A549 (cell line): ENCODE data around the gene USP34. TPM values are rescaled to one million over a fixed set of nuclear protein-coding genes. Genes with fewer than 3 reads are reported as not detected.

Experiments
- ATAC-seq, 2 experiments: fragments of 200-7000 bp in 1 of 2; fragments of >200 bp in 1 of 2; cut with Nextera tagmentation in 1 of 2; cut with Tn5 transposase in 1 of 2; 3 replicates each; pipeline versions ENCODE4 v1.8.0 to v1.9.1; 2018 to 2020; ENCODE audit warnings: mild to moderate bottlenecking in 1 of 2, moderate library complexity in 1 of 2
- CTCF ChIA-PET: fragments of 300-600 bp; sonication (Branson Sonifier 250); formaldehyde crosslinking; extraction: SDS; loops from one replicate; lab custom pipeline; 2021; ENCODE audit warnings: antibody characterized with exemption, inconsistent platforms; lab: Yijun Ruan, JAX
- POLR2A ChIA-PET: fragments of 350-600 bp; formaldehyde crosslinking; extraction: SDS; loops from one replicate; lab custom pipeline; 2021; ENCODE audit warnings: antibody characterized with exemption, inconsistent platforms; lab: Yijun Ruan, JAX
- DNase-seq, 2 experiments: peaks; one replicate each; pipeline versions ENCODE4 v3.0.0 to v3.0.0-alpha.2; 2011 to 2016; ENCODE audit warnings: low read depth in 1 of 2, low spot score in 1 of 2
- FAIRE-seq: peaks from 2 replicates; lab custom pipeline; 2011; peaks lifted over from hg19 to GRCh38; lab: Jason Lieb, UNC
- H3K27ac ChIP-seq, 2 experiments: fragments of >200 bp; sonication (Bioruptor Twin); formaldehyde crosslinking; 3 replicates each; pipeline ENCODE4 v1.5.1; 2016 to 2017
- H3K4me1 ChIP-seq: fragments of >200 bp; sonication (Bioruptor Twin); formaldehyde crosslinking; 3 replicates; pipeline ENCODE4 v1.6.1; 2016
- H3K4me2 ChIP-seq: fragments of >200 bp; sonication (Bioruptor Twin); formaldehyde crosslinking; 3 replicates; pipeline ENCODE4 v1.6.1; 2016
- H3K4me3 ChIP-seq: fragments of >200 bp; sonication (Bioruptor Twin); formaldehyde crosslinking; 3 replicates; pipeline ENCODE4 v1.5.1; 2016
- H3K9me3 ChIP-seq: fragments of >200 bp; sonication (Bioruptor Twin); formaldehyde crosslinking; 3 replicates; pipeline ENCODE4 v1.6.1; 2016
- BHLHE40 ChIP-seq: IDR thresholded peaks from 2 replicates; pipeline ENCODE4 v1.6.1; 2012; ENCODE audit warnings: low read depth, low read length, inconsistent platforms
- CHD4 ChIP-seq: fragments of 200-600 bp; sonication (generic); IDR thresholded peaks from 2 replicates; pipeline ENCODE4 v1.6.1; 2016; ENCODE audit warnings: antibody characterized with exemption, mild to moderate bottlenecking, borderline replicate concordance
- EHF ChIP-seq: fragments of 250-450 bp; sonication (Bioruptor Pico); IDR thresholded peaks from 2 replicates; pipeline ENCODE4 v1.5.0; 2020; ENCODE audit warnings: mild to moderate bottlenecking
- FOSB ChIP-seq: fragments of 250-450 bp; sonication (Bioruptor Pico); IDR thresholded peaks from 2 replicates; pipeline ENCODE4 v1.5.0; 2020; ENCODE audit warnings: mild to moderate bottlenecking, moderate library complexity
- GATA3 ChIP-seq: IDR thresholded peaks from 2 replicates; pipeline ENCODE4 v1.6.1; 2012; ENCODE audit warnings: borderline replicate concordance
- HMGXB4 ChIP-seq: fragments of 250-450 bp; sonication (Bioruptor Pico); IDR thresholded peaks from 2 replicates; pipeline ENCODE4 v1.5.0; 2021; ENCODE audit warnings: mild to moderate bottlenecking, moderate library complexity, borderline replicate concordance
- HOXB13 ChIP-seq: fragments of 250-450 bp; sonication (Bioruptor Pico); IDR thresholded peaks from 2 replicates; pipeline ENCODE4 v1.5.0; 2020; ENCODE audit warnings: low read depth, mild to moderate bottlenecking, moderate library complexity
- MAFK ChIP-seq: fragments of 450-650 bp; IDR thresholded peaks from 2 replicates; pipeline ENCODE4 v1.6.1; 2014; ENCODE audit not compliant: partially characterized antibody
- PBX3 ChIP-seq: IDR thresholded peaks from 2 replicates; pipeline ENCODE4 v1.6.1; 2012
- RARB ChIP-seq: fragments of 250-450 bp; sonication (Bioruptor Pico); IDR thresholded peaks from 2 replicates; pipeline ENCODE4 v1.8.0; 2021; ENCODE audit warnings: mild to moderate bottlenecking, moderate library complexity
- RCOR1 ChIP-seq: fragments of 150-350 bp; IDR thresholded peaks from 2 replicates; pipeline ENCODE4 v1.6.1; 2014; ENCODE audit warnings: antibody characterized with exemption, low read length, low read depth
- RNF2 ChIP-seq: fragments of 200-600 bp; sonication (generic); IDR thresholded peaks from 2 replicates; pipeline ENCODE4 v1.6.1; 2016; ENCODE audit warnings: low read depth, mild to moderate bottlenecking, antibody characterized with exemption, moderate library complexity, borderline replicate concordance
- SMC3 ChIP-seq: fragments of >200 bp; sonication (Bioruptor Twin); formaldehyde crosslinking; IDR thresholded peaks from 3 replicates; pipeline ENCODE4 v1.6.1; 2018; ENCODE audit warnings: inconsistent platforms
- ZNF302 ChIP-seq: fragments of 250-450 bp; sonication (Bioruptor Pico); IDR thresholded peaks from 2 replicates; pipeline ENCODE4 v1.9.0; 2021; ENCODE audit warnings: inconsistent platforms, mild to moderate bottlenecking, moderate library complexity
- WGBS: methylation state at CpG from one replicate; pipeline ENCODE4 v1.1.6; 2017; ENCODE audit errors: missing lambda C conversion rate; 5-methylcytosine and 5-hydroxymethylcytosine counted together
- polyA plus RNA-seq, 4 experiments: library from polyadenylated mRNA; depleted of rRNA in 3 of 4; stranded (reverse); fragments of >200 nt; fragmentation: RNase III in 1 of 4; extraction: RNeasy Plus Mini Kit Qiagen cat#74134 plus additional on column Dnase treatment in 1 of 4; gene quantifications; 2 replicates in 3 of 4; 3 replicates in 1 of 4; pipeline ENCODE4 v1.2.3, GENCODE V29; 2011 to 2017
- TF ChIP-seq, protein P1 (sequence below): IDR thresholded peaks from 2 replicates; pipeline ENCODE4 v1.6.1; 2012; ENCODE audit warnings: low read depth, borderline replicate concordance
- TF ChIP-seq, protein P2 (sequence below): fragments of >200 bp; sonication (Bioruptor Twin); formaldehyde crosslinking; IDR thresholded peaks from 3 replicates; pipeline ENCODE4 v1.5.1; 2016

The USP34 gene
- polyA plus RNA-seq, 2 of the 4 experiments (the other 2 are of a cell fraction): 47.7 to 132 TPM

DNA sequence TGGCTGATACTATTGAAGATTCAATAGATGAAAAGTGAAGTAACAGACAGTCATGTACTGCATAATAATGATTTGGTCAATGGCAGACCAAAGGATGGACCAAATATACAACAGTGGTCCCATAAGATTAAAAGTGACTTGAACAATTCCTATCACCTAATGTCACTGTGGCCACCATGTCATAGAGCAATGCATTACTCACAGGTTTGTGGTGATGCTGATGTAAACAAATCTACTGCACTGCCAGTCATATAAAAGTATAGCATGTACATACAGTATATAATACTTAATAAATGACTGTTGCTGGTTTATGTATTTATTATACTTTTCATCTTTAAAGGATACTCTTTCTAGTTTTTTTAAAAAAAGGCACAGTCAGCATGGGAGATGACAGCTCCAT, 99.9 kb downstream of the USP34 start:
- POLR2A ChIA-PET: no interaction called here
- Histone ChIP-seq H3K27ac (no peak overlapping the region), H3K4me2 (no peak overlapping the region), H3K4me3 (no peak overlapping the region), H3K4me1 (no peaks in the 10 kb centered on the region), H3K9me3 (no peaks in the 10 kb centered on the region)
- CTCF ChIA-PET: no interaction called here
- FAIRE-seq: no peak
- no peak for DNase-seq
- ATAC-seq: no peak
- TF ChIP-seq MAFK: peak; percentile 16
- no peak for TF ChIP-seq ZNF302 (CRISPR knock-in tag)

GRCh38 chr2:61368687-61369665, 101.9 kb downstream of the USP34 start:
- no peak for ATAC-seq
- H3K4me2 ChIP-seq: no peak overlapping the region
- FAIRE-seq: peak; percentile 28
- H3K4me3 ChIP-seq: no peak overlapping the region
- TF ChIP-seq RARB (CRISPR knock-in tag): no peak
- TF ChIP-seq GATA3: no peak
- no peak for TF ChIP-seq RCOR1
- TF ChIP-seq CHD4: no peak
- TF ChIP-seq, protein P1, sequence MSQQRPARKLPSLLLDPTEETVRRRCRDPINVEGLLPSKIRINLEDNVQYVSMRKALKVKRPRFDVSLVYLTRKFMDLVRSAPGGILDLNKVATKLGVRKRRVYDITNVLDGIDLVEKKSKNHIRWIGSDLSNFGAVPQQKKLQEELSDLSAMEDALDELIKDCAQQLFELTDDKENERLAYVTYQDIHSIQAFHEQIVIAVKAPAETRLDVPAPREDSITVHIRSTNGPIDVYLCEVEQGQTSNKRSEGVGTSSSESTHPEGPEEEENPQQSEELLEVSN: no peak
- no peak for TF ChIP-seq HMGXB4 (CRISPR knock-in tag)
- no peak for TF ChIP-seq MAFK
- TF ChIP-seq, protein P2, sequence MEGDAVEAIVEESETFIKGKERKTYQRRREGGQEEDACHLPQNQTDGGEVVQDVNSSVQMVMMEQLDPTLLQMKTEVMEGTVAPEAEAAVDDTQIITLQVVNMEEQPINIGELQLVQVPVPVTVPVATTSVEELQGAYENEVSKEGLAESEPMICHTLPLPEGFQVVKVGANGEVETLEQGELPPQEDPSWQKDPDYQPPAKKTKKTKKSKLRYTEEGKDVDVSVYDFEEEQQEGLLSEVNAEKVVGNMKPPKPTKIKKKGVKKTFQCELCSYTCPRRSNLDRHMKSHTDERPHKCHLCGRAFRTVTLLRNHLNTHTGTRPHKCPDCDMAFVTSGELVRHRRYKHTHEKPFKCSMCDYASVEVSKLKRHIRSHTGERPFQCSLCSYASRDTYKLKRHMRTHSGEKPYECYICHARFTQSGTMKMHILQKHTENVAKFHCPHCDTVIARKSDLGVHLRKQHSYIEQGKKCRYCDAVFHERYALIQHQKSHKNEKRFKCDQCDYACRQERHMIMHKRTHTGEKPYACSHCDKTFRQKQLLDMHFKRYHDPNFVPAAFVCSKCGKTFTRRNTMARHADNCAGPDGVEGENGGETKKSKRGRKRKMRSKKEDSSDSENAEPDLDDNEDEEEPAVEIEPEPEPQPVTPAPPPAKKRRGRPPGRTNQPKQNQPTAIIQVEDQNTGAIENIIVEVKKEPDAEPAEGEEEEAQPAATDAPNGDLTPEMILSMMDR: no peak
- ChIA-PET CTCF (interaction anchor here (0.9 to 1.0 kb wide), 2 partner anchors 12 to 39 kb away, joined by 3 read pairs; no protein-coding TSS in a partner anchor), POLR2A (interaction anchor here (1.0 kb wide), 1 partner anchor 27 kb away, joined by 3 read pairs; no protein-coding TSS in a partner anchor)
- no peaks in the 10 kb centered on the region for H3K4me1 ChIP-seq
- no peak for DNase-seq
- no peaks in the 10 kb centered on the region for H3K9me3 ChIP-seq
- 93% methylated on average over 14 of the region's 14 CpGs for WGBS
- H3K27ac ChIP-seq: no peak overlapping the region

DNA sequence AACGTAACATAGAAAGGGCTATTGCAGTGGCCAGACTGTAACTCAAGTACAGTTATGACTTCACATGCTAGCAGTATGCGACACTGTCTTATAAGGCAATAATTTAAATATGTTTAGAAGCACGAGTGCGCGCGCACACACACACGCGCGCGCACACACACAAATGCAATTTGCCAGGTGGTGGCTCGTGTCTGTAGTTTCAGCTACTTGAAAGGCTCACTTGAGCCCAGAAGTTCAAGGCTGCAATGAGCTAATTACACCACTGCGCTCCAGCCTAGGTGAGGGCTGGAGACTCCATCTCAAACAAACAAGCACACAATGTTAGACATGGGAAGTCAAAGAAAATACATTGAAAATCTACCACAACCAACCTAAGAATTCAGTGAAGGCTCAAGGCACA, 103.7 kb downstream of the USP34 start:
- ATAC-seq: peak; percentile 33 to 51; a peak in 2 of 6 replicates
- TF ChIP-seq SMC3 (no peak), EHF (CRISPR knock-in tag) (no peak), HMGXB4 (CRISPR knock-in tag) (no peak), PBX3 (no peak), RCOR1 (no peak), BHLHE40 (no peak), RNF2 (no peak), HOXB13 (CRISPR knock-in tag) (no peak), FOSB (no peak)
- CTCF ChIA-PET: no interaction called here
- no peaks in the 10 kb centered on the region for H3K9me3 ChIP-seq
- no peak overlapping the region for H3K4me2 ChIP-seq
- POLR2A ChIA-PET: no interaction called here
- no peak overlapping the region for H3K4me3 ChIP-seq
- H3K4me1 ChIP-seq: no peaks in the 10 kb centered on the region
- DNase-seq: no peak
- FAIRE-seq: no peak
- no peak overlapping the region for H3K27ac ChIP-seq
- WGBS: 85% methylated on average over 12 of the region's 12 CpGs
